ENCODE results near the gene SCGB1D1.
"Not testable (repeated sequence)": the region's sequence is repeated elsewhere in the genome, so short reads cannot be mapped to it uniquely, and the experiment has no call there.

Gene SCGB1D1

DNA sequence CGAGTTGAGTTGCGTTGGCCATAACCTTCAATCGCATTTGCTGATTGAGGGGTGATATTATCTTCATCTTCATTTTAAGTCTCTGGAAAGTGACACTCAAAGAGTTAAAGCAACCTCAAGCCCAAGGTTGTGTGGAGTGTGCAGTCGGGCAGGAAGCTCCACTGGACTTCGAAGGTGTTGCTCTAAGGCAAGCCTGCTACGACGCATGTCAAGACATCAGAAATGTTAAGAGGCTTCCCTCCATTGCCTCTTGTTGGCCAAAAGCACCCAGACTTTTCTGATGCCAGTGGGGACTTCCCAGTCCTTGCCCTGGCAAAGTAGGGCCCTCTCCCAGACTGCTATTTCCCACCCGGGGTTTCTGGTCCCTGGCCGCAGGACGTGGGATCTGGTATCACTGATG is 23.6 kb upstream of the SCGB1D1 start:
- DNase-seq (ENCODE audit: low read depth in 3 of 3) = no peak

DNA sequence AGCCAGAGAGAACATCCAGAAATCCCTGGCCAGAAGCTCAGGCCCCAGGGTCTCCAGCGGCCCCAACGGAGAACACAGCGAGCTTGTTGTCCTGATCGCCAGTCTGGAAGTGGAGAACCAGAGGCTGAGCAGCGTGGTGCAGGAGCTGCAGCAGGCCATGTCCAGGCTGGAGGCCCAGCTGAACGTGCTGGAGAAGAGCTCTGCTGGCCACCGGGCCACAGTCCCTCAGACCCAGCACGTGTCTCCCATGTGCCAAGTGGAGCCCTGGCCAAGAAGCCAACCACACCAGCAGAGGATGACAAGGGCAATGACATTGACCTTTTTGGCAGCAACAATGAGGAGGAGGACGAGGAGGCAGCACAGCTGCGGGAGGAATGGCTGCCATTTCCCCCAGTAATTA is 20.6 kb upstream of the SCGB1D1 start:
- DNase-seq (ENCODE audit: low read depth in 3 of 3) = no peak

DNA sequence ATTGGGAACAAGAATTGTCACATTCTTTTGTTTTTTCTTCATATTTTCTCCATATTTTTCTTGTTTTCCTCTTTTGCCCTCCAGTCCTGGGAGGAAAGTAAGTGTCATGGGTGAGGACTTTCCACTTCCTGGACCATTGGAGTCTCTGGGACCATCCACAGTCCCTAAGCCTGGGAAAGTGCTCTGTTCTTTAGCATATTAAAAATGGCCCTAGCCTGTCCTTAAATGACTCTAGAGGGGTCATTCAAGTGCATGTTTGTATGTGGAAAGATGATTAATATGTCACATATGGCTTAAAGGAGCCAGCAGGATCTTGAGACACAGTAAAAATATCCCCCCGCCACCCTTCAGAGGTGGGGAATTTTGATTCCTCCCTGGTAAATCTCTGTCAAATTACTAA is 20.1 kb upstream of the SCGB1D1 start:
- DNase-seq (ENCODE audit: low read depth in 3 of 3) = no peak

DNA sequence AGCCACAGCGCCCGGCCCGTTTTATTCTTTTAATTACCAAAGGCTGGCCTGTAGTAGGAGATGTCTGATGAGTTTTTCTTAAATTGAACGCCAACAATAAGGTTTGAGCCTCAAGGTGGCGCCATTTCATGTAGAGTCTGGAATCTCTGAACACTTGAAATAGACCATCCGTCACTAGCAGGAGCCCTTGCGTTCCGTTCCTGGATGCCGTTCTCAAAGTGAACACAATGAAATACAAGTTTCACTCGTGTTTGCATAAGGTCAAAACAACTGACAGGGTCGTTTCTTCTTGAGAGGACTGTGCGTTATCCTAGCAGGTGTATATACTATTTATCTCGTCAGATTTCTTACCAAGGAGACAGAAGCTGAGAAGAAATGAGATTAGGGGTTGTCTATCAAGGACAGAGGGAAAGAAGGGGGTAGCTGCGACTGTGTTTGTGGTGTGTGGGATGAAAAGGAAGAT is 18.7 kb upstream of the SCGB1D1 start:
- peak; percentile 53 to 68 (median 56) for DNase-seq (ENCODE audit: low read depth in 3 of 3)

DNA sequence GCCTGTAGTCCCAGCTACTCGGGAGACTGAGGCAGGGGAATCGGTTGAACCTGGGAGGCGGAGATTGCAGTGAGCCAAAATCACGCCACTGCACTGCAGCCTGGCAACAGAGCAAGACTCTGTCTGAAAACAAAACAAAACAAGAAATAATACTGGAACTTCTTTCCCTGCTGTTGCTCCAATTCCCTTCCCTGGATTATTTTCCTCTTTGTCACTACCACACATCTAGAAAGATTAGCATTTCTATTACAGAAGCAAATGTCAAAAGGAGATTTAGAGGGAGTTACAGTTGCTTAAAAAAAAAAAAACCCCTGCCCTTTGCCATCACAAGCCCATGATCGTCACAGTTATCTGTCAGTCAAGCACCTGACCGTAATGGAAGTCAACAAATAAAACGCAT is 17.7 kb upstream of the SCGB1D1 start:
- no peak for DNase-seq (ENCODE audit: low read depth in 3 of 3)

DNA sequence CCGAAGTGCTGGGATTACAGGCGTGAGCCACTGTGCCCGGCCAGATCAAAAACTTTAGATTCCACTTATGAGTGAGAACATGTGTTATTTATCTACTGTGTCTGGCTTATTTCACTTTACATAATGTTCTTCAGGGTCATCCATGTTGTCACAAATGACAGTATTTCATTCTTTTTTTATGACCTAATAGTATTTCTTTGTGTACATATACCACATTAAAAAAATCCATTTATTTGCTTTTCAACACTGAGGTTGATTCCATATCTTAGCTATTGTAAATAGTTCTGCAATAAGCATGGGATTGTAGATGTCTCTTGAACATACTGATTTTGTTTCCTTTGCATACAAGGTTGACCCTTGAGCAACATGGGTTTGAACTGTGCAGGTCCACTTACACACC is 13.2 kb upstream of the SCGB1D1 start:
- no peak for DNase-seq (ENCODE audit: low read depth in 3 of 3)

DNA sequence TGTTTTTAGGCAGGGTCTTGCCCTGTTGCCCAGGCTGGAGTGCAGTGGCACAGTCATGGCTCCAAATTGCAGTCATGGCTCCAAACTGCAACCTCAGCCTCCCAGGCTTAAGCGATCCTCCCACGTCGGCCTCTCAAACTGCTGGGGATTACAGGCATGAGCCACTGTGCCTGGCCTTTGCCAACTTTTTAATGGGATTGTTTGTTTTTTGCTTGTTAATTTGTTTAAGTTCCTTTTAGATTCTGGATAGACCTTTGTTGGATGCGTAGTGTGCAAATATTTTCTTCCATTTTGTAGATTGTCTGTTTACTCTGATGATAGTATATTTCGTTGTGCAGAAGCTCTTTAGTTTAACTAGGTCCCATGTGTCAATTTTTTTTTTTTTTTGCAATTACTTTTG is 10.0 kb upstream of the SCGB1D1 start:
- DNase-seq (ENCODE audit: low read depth in 3 of 3) = no peak

DNA sequence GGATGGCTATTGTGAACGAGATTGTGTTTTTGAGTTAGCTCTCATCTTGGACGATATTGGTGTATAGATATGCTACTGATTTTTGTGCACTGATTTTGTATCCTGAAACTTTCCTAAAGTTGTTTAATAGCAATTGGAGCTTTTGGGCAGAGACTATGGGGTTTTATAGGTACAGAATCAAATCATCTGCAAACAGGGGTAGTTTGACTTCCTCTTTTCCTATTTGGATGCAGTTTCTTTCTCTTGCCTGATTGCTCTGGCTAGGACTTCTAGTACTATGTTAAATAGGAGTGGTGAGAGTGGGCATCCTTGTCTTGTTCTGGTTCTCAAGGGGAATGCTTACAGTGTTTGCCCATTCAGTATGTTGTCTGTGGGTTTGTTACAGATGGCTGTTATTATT is 8.9 kb upstream of the SCGB1D1 start:
- DNase-seq (ENCODE audit: low read depth in 3 of 3) = no peak

DNA sequence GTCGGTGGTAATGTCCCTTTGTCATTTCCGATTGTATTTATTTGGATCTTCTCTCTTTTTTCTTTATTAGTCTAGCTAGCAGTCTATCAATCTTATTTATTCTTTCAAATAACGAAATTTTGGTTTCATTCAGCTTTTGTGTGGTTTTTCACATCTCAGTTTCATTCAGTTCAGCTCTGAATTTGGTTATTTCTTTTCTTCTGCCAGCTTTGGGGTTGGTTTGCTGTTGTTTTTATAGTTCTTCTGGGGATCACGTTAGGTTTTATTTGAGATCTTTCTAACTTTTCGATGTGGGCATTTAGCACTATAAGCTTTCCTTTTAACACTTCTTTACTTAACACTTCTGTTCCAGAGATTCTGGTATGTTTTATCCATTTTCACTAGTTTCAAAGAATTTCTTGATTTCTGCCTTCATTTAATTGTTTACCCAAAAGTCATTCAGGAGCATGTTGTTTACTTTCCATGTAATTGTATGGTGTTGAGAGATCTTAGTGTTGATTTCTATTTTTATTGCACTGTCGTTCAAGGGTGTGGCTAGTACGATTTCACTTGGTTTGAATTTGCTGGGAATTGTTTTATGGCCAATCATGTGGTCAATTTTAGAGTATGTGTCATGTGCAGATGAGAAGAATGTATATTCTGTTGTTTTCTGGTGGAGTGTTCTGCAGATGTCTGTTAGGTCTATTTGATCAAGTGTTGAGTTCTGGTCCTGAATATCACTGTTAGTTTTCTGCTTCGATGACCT is 7.7 kb upstream of the SCGB1D1 start:
- DNase-seq (ENCODE audit: low read depth in 3 of 3) = no peak

DNA sequence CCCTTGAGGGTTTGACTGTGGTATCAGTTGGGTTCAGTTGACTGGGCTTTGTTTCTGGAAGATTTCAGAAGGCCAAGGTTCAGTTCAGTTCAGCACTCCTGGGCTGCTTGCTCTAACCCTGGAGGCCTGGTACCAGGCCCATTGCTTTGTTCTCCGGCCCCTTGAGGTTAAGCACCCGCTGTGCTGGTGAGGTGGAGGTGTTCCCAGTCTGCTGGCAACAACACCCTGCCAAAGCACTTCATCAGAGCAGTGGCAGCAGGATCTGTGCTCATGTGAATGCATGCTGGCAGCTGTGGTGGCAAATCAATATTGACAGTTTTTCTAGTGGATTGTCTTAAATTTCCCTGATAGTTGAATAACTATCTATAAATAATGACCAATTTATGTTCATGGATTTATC is 3.8 kb upstream of the SCGB1D1 start:
- DNase-seq (ENCODE audit: low read depth in 3 of 3) = no peak

DNA sequence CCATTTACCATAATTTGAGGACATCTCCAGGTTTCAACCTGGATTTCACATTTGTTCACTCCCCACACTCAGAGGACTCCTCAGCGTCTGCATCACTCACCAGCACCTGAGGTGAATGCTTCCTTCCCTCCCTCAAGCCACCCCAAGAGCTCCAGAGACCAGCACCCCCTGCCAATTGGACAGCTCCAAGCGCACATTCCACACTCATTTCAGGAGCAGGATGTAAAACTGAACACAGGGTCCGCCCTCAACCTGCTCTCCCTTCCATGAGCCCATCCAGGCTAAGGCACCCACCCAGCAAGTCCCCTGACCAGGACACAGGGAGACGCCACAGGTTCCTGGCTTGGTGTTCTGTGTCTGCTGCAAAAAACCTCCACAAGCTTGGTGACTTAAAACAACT is 3.9 kb downstream of the SCGB1D1 start:
- DNase-seq (ENCODE audit: low read depth in 3 of 3) = no peak

DNA sequence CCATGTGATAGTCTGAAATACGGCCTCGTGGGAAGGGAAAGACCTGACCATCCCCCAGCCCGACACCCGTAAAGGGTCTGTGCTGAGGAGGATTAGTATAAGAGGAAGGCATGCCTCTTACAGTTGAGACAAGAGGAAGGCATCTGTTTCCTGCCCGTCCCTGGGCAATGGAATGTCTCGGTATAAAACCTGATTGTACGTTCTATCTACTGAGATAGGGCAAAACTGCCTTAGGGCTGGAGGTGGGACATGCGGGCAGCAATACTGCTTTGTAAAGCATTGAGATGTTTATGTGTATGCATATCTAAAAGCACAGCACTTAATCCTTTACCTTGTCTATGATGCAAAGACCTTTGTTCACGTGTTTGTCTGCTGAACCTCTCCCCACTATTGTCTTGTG is 5.0 kb downstream of the SCGB1D1 start:
- DNase-seq (ENCODE audit: low read depth in 3 of 3) = not testable (repeated sequence)

DNA sequence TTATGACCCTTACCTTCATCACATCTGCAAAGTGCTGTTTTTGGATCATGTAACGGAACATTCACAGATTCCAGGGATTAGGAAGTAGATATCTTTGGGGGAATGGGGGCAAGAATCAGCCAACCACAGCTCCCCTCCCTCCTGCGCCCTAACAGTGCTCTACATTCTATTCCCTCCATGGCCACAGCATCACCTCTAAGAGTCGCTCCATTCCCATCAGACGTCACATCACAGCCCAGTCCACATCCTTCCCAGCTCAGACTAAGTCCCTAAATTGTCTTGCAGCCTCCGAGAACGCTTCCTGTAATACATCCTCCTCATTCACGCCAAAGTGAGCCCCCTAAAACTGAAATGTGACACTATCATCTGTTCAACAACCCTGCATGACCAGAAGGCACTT is 5.9 kb downstream of the SCGB1D1 start:
- no peak for DNase-seq (ENCODE audit: low read depth in 3 of 3)

DNA sequence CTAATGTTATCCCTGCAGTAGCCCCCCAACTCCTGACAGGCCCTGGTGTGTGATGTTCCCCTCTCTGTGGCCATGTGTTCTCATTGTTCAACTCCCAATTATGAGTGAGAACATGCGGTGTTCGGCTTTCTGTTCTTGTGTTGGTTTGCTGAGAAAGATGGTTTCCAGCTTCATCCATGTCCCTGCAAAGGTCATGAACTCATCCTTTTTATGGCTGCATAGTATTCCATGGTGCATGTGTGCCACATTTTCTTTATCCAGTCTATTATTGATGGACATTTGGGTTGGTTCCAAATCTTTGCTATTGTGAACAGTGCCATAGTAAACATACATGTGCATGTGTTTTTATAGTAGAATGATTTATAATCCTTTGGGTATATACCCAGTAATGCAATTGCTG is 7.4 kb downstream of the SCGB1D1 start:
- not testable (repeated sequence) for DNase-seq (ENCODE audit: low read depth in 3 of 3)

DNA sequence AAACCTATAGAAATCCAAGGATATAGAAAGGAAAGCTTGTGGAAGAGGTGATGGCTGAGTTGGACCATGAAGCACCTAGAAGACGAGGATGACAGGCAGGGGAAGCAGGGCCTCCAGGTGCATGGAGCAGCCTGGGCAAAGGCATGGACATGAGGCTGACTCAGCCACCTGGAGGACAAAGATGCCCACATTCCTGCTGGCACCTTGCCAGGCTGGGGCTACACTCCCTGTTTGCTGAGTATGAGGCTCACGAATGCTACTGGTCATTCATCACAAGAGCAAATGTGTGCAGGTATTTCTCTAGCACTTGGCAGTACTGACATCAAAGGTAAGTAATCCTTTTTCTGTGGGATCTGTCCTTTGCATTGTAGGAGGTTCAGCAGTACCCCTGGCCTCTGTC is 11.4 kb downstream of the SCGB1D1 start:
- DNase-seq (ENCODE audit: low read depth in 3 of 3) = no peak

DNA sequence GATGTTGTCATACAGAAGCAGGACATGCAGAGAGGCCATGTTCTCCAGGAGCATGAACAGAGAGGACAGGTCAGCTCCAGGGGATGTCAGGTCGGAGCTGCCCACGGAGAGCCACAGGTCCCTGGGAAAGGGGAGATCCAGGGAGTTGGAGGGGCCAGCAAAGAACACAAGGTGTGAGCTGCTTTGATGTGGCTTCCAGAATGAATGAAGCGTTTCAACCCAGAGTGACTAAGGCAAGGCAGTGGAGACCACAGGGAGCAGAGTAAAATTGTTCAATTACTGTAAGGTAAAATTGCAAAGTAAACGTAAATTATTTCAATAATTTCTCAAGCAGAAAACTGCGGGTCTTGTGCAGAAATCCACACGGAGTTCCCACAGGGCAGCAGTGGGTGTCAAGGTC is 12.9 kb downstream of the SCGB1D1 start:
- no peak for DNase-seq (ENCODE audit: low read depth in 3 of 3)

DNA sequence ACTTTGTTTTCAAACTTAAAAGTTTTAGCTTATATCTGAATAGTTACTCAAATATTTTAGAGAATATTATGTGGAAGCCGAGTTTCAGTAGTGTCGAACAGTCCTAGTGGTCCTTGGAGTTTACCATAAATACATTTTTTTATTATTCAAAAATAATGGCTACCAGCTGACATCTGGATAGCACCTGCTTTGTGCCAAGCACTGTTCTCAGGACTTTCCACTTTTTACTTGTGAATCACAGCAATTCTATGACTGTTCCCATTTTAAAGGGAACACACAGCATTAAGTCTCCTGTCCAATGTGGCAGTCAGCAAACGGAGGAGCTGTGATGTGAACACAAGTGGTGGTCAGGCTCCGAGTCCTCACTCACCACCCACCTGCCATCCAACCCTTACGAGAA is 14.4 kb downstream of the SCGB1D1 start:
- DNase-seq (ENCODE audit: low read depth in 3 of 3) = no peak

DNA sequence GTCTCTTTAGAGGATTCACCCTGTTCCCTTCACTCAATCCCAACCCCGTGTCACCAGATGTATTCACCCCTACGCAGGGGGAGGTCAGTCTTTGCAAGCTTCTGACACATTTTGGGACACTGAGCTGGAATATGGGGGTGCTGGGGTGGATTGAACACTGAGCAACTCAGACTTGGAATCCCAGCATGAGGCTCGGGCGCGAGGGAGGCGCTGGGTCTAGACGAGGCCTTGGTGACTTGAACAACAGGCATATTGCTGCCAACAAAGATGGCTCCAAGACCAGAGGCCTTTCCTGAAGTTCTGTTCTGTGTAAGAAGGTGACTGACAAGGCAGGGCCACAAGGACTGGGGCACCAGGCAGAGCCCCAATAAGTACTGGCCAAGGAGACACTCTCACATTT is 15.4 kb downstream of the SCGB1D1 start:
- no peak for DNase-seq (ENCODE audit: low read depth in 3 of 3)

DNA sequence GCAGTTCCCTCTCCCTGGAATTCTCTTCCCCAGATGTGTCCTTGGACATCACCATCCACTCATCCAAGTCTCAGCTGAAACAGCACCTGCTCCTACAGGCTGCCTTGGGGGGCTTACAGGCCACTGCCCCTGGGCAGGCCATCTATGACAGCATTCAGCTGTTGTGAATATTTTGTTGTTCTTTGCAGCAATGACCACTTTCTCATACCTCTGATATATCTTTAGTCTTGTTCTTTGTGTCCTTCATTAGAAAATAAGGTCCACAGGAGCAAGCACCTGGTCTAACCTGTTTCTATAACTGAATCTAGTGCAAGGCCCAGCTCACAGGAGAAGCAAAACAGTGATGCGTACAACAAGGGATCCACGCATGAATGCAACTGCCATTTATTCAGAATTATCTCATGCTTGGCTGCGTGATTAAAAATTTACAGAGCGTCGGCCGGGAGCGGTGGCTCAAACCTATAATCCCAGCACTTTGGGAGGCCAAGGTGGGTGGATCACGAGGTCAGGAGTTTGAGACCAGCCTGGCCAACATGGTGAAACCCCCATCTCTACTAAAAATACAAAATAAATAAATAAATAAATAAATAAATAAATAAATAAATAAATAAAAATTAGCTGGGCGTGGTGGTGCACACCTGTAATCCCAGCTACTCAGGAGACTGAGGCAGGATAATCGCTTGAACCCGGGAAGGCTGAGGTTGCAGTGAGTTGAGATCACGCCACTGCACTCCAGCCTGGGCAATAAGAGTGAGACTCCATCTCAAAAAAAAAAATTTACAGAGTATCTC is 16.5 kb downstream of the SCGB1D1 start:
- not testable (repeated sequence) for DNase-seq (ENCODE audit: low read depth in 3 of 3)

DNA sequence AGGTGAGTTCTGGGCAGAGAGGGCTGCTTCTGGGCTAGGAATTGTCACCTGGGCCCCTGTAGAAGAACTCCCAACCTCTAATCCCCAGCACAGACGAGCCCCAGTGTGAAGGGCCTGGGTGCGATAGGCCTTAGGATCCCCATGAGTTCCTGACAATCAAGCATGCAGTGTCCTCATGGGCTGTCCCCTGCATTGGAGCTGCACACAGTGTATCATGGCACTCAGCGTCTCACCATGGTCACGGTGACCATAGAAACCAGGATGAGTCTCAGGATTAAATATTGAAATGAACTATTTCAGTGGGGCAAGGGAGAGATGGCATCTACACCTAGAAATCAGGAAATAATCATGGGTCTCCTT is 18.7 kb downstream of the SCGB1D1 start:
- no peak for DNase-seq (ENCODE audit: low read depth in 3 of 3)

DNA sequence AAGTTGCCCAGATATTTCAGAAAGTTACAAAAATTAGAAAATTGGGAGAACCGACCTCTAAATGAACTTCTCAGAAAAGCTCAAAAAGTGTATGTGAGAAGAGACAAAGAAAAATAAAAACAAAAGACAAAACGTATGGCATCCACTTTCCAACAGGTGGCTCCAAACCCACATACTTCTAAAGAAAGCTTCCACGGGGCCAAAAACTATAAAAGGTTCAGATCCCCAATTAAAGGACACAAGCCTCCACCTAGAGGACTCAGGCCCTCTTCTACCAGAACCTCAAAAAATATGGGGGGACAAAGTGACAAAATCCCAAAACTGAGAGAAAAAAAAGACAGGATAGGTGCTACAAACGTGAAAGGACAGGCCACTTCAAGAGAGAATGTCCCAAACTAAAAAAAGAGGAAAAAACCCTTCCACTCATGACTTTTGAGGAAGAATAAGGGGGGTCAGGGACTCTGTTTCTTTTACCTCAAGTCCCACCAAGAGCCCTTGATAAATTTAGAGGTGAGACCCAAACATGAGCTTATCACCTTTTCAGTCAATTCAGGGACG is 27.3 kb downstream of the SCGB1D1 start:
- no peak for DNase-seq (ENCODE audit: low read depth in 3 of 3)

DNA sequence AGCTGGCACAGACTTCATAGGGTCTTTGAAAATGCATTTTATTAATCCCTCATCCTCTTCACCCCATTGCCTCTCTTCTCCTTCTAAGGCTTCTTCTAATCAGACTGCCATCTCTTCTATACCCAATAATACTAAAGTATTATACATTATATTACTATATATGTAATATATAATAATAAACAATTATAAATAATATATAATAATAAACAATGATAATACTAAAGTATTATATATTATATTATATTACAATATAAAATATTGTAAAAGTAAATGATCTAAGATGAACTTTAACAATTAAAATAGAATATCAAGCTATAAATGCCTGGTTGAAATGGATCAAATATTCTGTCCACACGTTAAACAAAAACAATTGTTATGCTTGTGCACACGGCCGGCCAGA is 31.5 kb downstream of the SCGB1D1 start:
- no peak for DNase-seq (ENCODE audit: low read depth in 3 of 3)

DNA sequence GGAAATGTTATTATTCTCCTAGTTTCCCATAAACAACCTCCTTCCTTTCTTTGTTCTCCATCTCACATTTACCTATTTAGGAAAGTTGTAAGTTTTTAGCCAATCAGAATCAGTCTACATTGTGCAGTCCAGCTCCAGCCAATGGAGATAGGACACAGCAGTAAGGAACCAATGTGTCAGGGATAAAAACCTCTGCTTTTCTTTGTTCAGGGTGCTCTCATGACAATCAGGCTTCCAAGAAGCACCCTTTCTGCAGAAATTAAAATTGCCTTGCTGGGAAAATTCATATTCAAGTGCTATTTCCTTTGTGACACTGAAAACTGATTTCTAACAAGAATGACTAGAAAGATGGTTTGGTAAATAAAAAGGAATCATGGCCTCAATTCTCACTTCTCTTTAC is 33.1 kb downstream of the SCGB1D1 start:
- DNase-seq (ENCODE audit: low read depth in 3 of 3) = no peak
